ENCODE results near the gene NCCRP1.
A peak's percentile ranks its signal among the peaks of the same experiment; 100 is the strongest.

NCCRP1 gene

DNA sequence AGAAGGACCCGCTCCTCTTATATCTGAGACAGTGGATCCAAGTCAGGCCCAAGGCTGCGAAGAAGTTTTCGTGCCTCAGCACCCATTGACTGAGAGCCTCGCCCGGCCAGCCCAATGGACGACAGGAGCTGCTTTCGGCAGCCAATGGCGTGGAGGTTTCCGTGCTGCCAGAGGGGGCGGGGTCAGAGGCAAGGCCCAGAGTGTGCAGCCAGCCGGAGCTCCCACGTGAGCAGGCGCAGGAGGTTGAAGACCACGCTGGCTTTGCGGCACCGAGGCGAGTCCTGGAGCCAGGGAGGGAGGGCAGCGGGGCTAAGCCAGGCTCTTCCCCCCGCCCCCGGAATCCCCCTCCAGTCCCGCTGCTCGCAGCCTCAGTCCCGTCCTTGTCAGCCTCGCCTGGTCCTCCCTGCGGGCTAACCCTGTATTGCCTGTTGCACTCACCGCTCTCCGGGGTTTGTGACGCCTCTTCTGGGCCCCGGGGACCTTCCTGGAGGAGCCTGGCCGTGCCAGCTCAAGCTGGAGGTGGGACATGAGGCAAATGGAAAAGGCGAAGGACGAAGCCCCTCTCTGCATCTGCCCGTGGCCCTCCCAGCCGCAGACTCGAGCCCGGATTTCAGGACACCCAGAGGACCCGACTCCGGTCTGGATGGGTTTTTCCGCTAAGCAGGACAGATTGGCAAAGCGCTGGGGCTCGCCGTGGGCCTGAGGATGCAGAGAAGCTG is 50.3 kb downstream of the NCCRP1 start:
- peak; percentile 86 for DNase-seq (ENCODE audit: low spot score)

DNA sequence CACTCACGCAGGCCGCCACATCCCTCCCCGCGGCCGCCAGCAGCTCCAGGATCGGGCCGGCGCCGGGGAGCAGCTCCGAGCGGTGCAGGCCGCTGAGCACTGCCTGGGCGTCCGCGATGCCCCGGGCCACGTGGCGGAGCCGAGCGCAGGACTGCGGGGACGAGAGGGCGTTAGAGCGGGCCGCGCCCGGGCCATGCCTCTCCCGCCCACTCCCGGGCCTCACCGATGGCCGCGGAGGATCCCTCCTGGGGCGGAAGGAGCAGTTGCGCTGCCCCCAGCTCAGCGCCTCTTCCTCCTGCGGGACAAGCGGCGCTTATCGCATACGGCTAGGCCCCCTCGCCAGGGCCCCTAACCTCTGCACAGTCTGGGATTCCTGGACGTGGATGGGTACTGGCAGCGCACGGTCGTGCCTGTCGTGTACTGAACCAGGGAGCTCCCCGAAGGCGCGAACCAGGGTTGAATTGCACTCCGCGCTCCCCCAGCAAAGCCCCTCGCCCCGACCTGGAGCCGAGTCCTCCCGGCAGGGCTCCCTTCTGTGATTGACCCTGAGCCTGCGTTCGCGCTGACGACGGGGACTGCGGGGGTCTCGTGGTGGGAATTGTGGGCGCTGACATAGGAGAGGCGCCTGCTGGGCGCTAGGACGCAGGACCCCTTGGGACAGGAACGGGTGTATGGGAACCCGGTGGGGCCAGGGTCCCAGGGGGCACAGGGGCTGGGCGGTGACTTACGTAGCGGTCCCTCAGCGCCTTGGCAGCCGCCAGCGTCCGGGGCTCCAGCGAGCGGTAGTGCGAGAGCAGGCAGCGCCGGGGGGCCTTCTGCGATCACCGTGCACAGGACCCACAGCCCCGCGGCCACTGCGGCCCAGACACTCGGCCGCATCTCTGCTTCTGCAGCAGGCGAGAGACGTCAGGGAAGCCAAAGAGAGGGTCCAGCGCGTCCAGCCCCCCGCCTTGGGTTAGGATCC is 51.2 kb downstream of the NCCRP1 start:
- peak; percentile 66 for DNase-seq (ENCODE audit: low spot score)

DNA sequence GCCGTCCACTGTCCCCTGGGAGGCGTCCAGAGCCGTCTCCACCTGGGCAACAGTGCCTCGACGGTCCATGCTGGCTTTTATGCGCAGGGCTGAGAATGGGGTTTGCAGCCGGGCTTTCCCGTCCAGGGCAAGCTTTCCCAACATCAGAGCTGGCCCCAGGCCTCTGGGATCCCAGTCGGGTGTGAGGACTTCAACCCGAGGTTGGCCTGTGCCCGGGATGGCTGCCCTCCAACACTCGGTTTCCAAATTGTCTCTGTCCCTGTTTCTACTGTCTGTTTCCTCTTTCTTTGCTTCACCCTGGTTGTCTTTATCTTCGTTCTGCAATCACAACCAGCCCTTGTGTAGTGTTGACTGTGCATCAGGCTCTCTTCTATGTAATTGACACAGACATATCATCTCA is 52.0 kb downstream of the NCCRP1 start, which contains the start of gene IFNL4:
IFNL4 (minus strand) TSS at position 51 of the 400 bp plus-strand sequence.
- no peak for DNase-seq (ENCODE audit: low spot score)

DNA sequence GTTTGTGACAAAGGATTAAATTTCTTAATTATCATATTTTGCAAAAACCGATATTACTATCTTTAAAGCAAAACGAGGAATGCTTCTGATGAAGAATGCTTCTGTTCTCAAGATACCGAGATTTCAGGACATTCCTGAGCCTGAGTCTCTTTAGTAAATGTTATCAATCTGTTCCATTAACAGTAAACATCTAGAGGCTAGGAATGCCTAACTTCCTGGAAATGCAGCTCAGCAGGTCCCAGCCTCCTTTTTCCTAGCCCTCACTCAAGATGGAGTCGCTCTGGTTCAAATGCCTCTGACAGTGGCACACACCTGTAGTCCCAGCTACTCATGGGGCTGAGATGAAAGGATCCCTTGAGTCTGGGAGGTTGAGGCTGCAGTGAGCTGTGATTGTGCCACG is 54.3 kb downstream of the NCCRP1 start:
- DNase-seq (ENCODE audit: low spot score), result no peak

All from iPS-NIHi11 (cell line).